ENCODE measurements around the gene PMFBP1. TPM values are rescaled to one million over a fixed set of nuclear protein-coding genes. Genes with fewer than 3 reads are reported as not detected.

Gene PMFBP1
- total and polyA plus RNA-seq, 2 of the 4 experiments (the other 2 are of a cell fraction), result under 0.01 TPM; not detected in 1

DNA sequence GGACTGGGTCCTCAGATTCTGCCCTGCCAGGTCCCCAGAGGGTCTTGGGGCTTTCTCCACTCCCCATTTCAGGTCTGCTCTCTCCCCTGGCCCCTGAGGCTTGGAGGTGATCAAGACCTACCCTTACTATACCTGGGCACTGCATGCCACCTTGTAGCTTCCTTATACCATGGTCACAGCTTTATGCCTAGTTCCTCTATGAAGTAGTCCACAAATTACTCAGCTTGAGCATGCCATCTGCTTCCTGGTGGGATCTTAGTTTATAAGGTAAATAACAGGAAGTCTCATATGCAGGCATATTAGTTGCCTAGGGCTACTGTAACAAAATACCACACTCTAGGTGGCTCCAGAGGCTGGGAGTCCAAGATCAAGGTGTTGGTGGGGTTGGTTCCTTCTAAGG lies 11.0 kb upstream of the PMFBP1 start:
- in situ Hi-C loops (cut with MboI; ENCODE audit: low sequenced_read_pairs) (no loop called here), dilution Hi-C loops (cut with HindIII; ENCODE audit: low sequenced_read_pairs, unreplicated experiment) (no loop called here), intact Hi-C loops (cut with micrococcal nuclease) (no loop called here)
- Histone ChIP-seq H4K8ac (ENCODE audit: low read depth in 2 of 2, low read length in 2 of 2) (no peak overlapping the region), H4K91ac (ENCODE audit: insufficient read depth, low read depth, low read length) (no peak overlapping the region), H2BK5ac (ENCODE audit: low read depth, low read length, poor library complexity, severe bottlenecking) (no peak overlapping the region), H3K4me2 (ENCODE audit: low read depth, low read length) (no peak overlapping the region), H3K9me1 (ENCODE audit: insufficient read depth, low read length) (no peaks in the 10 kb centered on the region), H3K4ac (ENCODE audit: low read depth, low read length) (no peak overlapping the region), H4K20me1 (ENCODE audit: insufficient read depth, low read length) (no peaks in the 10 kb centered on the region), H2BK120ac (ENCODE audit: low read depth, low read length) (no peak overlapping the region), H3K27ac (ENCODE audit: insufficient read depth, low read length) (no peak overlapping the region), H3K9me3 (ENCODE audit: control insufficient read depth, insufficient read depth, low read length) (no peaks in the 10 kb centered on the region), H3K18ac (ENCODE audit: low read depth, low read length) (no peak overlapping the region), H2BK15ac (ENCODE audit: low read depth, low read length) (no peak overlapping the region), H3K14ac (replicated peaks; ENCODE audit: low read depth, low read length) (no peak overlapping the region), H3K27me3 (ENCODE audit: control insufficient read depth, insufficient read depth, low read length) (0 out of 2 replicates have a peak, but pooled peaks cover 2% of the 10 kb centered on the region), H3K23ac (ENCODE audit: low read depth, low read length) (no peak overlapping the region), H3K56ac (ENCODE audit: extremely low read depth, insufficient read depth, low read length) (no peak overlapping the region), H3K4me1 (ENCODE audit: control insufficient read depth, insufficient read depth, low read length) (no peaks in the 10 kb centered on the region), H2BK20ac (ENCODE audit: low read depth, low read length) (no peak overlapping the region), H4K5ac (ENCODE audit: low read depth, low read length) (no peak overlapping the region), H2AK5ac (ENCODE audit: low read depth, low read length) (no peak overlapping the region), H3K36me3 (ENCODE audit: control insufficient read depth, insufficient read depth, low read length) (no peaks in the 10 kb centered on the region), H3K4me3 (ENCODE audit: insufficient read depth, low read depth, low read length) (no peak overlapping the region), H3K9ac (ENCODE audit: low read depth, low read length) (no peak overlapping the region), H3K79me1 (ENCODE audit: low read depth in 1 of 2, low read length in 2 of 2) (no peaks in the 10 kb centered on the region), H2AK9ac (replicated peaks; ENCODE audit: low read depth, low read length, poor library complexity) (no peak overlapping the region), H2AFZ (replicated peaks; ENCODE audit: low read length, poor library complexity) (no peak overlapping the region)
- BruUV-seq (replicated peaks), result no TSS peak
- POLR2A ChIA-PET (ENCODE audit: unreplicated experiment), result no interaction called here
- no peak for ATAC-seq (ENCODE audit: low read depth)
- TF ChIP-seq, protein P1, sequence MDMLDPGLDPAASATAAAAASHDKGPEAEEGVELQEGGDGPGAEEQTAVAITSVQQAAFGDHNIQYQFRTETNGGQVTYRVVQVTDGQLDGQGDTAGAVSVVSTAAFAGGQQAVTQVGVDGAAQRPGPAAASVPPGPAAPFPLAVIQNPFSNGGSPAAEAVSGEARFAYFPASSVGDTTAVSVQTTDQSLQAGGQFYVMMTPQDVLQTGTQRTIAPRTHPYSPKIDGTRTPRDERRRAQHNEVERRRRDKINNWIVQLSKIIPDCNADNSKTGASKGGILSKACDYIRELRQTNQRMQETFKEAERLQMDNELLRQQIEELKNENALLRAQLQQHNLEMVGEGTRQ (IDR thresholded peaks at IDR 0.05; ENCODE audit: low read depth, low read length), result no peak
- TF ChIP-seq, protein P2, sequence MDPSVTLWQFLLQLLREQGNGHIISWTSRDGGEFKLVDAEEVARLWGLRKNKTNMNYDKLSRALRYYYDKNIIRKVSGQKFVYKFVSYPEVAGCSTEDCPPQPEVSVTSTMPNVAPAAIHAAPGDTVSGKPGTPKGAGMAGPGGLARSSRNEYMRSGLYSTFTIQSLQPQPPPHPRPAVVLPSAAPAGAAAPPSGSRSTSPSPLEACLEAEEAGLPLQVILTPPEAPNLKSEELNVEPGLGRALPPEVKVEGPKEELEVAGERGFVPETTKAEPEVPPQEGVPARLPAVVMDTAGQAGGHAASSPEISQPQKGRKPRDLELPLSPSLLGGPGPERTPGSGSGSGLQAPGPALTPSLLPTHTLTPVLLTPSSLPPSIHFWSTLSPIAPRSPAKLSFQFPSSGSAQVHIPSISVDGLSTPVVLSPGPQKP (IDR thresholded peaks at IDR 0.05; ENCODE audit: borderline replicate concordance, low read depth, low read length), result no peak
- no peak for TF ChIP-seq MAZ (IDR thresholded peaks at IDR 0.05; ENCODE audit: borderline replicate concordance, low read depth, low read length)
- no peak for TF ChIP-seq RCOR1 (IDR thresholded peaks at IDR 0.05; ENCODE audit: insufficient replicate concordance, low read length)
- no peak for TF ChIP-seq CEBPB (IDR thresholded peaks at IDR 0.05; ENCODE audit: low read depth, low read length)
- no peak for TF ChIP-seq FOS (IDR thresholded peaks at IDR 0.05; ENCODE audit: low read depth, low read length)
- no peak for TF ChIP-seq MAFK (IDR thresholded peaks at IDR 0.05; ENCODE audit: low read depth, low read length)
- TF ChIP-seq CHD1 (IDR thresholded peaks at IDR 0.05; ENCODE audit: low read depth, low read length), result no peak
- no peak for TF ChIP-seq SMC3 (IDR thresholded peaks at IDR 0.05; ENCODE audit: low read depth, low read length)
- no peak for TF ChIP-seq MXI1 (IDR thresholded peaks at IDR 0.05; ENCODE audit: borderline replicate concordance, low read depth, low read length)
- no peak for TF ChIP-seq NFE2L2 (IDR thresholded peaks at IDR 0.05; ENCODE audit: low read depth, low read length)
- TF ChIP-seq, protein P3, sequence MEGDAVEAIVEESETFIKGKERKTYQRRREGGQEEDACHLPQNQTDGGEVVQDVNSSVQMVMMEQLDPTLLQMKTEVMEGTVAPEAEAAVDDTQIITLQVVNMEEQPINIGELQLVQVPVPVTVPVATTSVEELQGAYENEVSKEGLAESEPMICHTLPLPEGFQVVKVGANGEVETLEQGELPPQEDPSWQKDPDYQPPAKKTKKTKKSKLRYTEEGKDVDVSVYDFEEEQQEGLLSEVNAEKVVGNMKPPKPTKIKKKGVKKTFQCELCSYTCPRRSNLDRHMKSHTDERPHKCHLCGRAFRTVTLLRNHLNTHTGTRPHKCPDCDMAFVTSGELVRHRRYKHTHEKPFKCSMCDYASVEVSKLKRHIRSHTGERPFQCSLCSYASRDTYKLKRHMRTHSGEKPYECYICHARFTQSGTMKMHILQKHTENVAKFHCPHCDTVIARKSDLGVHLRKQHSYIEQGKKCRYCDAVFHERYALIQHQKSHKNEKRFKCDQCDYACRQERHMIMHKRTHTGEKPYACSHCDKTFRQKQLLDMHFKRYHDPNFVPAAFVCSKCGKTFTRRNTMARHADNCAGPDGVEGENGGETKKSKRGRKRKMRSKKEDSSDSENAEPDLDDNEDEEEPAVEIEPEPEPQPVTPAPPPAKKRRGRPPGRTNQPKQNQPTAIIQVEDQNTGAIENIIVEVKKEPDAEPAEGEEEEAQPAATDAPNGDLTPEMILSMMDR (conservative IDR thresholded peaks at IDR 0.05; ENCODE audit: low read depth, low read length), result no peak
- no peak for DNase-seq
- CTCF ChIA-PET, result no interaction called here

Data from IMR-90 (cell line).